HS-27A (cell line): ENCODE data around the gene SIPA1.
"Not testable (repeated sequence)": the region's sequence is repeated elsewhere in the genome, so short reads cannot be mapped to it uniquely, and the experiment has no call there.

Experiments
- DNase-seq: peaks from one replicate; pipeline ENCODE4 v3.0.0-alpha.2; 2012; ENCODE audit warnings: low read depth, missing footprints

The SIPA1 gene

DNA sequence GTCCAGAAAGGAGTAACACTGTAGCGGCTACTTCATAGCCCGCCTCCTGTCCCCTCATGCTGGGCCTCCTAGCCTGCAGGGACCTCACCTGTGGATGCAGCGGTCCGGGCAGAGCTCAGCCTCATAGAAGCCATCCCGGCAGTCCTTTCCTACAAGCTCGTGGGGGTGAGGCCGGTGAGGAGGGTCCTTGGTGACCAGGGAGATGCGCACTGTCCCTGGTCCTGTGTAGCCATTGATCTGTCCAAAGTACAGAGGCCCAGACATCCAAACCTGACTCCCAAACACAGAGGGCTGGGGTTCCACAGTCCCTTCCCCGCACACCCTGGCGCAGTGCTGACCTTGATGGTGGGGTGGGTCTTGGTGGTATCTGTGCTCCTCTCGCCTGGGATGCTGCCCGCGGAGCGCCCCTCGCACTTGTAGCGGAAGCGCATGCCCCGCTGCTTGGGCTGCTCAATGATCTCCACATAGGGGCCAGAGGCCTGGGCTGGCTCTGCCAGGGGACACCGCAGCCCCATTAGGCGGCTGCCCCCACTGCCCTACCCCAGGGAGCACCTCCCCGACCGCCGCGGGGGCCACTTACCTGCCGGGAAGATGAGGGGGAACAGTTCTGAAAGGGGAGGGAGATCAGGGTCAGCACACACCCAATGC is 23.8 kb downstream of the SIPA1 start:
- DNase-seq: no peak

DNA sequence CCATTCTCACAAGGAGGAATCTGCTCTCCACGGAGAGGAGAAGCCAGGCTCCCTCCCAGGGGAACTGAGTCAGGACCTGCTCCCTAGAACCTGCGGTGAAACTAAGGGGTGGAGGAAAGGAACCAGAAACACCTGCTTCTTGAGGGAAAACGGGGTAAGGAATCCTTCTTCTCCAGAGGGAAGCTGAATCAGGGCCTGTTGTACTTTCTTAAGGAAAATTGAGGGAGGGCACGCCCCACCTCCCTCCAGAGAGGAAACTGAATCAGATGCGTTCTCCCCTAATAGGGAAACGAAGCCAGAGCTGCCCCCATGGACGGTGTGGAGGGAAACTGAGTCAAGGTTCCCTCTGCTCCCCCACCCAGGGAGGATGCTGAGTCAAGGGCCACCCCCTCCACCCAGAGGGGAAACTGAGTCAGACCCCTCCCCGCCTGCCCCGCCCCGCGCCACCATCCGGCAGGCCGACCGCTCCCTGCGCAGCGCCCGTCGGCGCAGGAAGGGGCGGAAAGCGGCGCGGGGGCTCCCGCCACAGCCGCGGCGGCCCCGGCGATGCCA is 24.4 kb downstream of the SIPA1 start:
- DNase-seq: no peak

DNA sequence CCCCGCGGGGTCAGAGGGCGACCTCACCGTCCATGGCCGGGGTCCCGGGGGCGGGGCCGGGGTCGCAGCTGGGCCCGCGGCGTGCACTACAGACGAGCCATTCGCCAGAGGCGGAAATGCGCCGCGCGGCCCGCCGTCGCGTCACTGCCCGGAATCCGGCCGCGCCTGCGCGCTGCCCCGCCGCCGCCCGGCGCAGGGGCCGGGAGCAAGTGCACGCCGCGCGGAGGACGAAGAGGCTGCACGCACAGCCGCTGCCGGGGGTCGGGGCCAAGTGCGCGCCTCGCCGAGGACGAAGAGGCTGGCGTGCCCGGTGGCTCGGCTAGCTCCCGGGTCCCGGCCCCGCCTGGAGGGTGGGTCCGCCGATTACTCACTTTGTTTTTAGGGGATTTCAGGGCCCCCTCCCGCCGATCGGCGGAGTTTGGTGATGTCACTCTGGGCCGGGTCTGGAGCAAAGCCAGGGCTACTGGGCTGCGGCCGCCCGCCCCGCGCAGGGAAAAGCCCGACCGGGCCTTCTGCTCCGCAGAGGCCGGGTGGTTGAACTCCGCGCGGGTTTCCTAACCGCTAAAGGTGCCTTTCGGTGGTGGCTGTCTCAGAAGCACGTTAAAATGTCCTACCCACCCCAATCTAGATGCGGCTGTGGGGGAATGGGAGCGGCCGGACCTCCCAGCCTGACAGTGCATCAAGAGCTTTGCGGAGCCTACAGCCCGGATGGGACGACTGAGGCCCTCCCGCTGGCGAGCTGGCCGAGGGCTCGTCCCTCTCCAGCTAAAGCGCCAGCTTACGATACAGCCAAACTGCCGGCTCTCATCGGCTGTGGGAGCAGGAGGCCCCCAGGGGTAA is 25.1 kb downstream of the SIPA1 start, which contains the start of gene RELA:
Gene RELA, minus strand, starts transcription at position 118 of the 840 bp plus-strand sequence. Its CDS starts 84 bp downstream, at position 34.
- peak; percentile 81 for DNase-seq

DNA sequence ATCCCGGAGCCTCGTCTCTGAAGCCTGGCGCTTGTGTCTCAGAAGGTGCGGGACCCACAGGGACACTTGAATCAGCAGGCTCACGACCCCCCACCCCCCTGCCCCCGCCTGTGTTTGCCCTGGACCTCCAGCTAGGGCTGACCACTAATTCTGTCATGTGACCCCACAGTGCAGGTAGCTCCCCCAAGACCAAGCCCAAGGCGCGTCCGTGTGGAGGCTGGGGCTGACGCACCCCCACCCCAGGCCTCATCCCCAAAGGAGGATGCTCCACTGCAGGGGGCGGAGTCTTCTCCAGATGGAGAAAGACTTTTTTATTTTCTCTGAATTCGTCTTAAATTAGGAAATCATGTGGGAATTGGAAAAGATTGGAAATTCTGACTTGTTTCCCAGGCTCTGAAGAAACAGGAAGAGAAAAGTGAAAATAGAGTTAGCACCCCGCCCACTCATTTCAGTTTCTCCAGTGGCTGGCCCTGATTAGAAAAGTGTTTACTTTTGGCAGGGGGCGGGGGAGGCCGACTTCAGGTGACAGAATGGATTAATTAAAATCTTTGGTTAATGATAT is 25.8 kb downstream of the SIPA1 start:
- no peak for DNase-seq

DNA sequence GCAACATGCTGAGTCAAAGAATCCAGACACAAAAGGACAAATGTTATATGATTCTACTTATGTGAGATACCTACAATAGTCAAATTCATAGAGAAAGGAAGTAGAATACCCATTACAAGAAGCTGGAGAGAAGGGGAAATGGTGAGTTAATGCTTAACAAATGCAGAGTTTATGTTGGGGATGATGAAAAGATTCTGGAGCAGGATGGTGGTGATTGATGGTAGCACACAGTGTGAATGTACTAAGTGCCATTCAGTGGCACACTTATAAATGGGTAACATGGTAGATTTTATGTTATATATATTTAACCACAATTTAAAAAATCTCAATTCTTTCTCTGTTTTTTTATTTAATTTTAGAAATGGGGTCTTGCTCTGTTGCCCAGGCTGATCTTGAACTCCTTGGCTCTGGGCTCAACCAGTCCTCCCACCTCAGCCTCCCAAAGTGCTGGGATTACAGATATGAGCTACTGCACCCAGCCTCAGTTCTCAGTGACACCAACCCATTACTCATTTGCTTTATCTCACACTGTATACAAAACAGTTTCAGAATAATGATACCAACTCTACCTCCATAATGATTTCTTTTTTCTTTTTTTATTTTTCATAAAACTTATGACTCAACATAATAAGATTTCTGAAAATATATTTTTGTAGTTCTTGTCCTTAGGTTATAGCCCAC is 34.4 kb downstream of the SIPA1 start:
- DNase-seq: no peak

DNA sequence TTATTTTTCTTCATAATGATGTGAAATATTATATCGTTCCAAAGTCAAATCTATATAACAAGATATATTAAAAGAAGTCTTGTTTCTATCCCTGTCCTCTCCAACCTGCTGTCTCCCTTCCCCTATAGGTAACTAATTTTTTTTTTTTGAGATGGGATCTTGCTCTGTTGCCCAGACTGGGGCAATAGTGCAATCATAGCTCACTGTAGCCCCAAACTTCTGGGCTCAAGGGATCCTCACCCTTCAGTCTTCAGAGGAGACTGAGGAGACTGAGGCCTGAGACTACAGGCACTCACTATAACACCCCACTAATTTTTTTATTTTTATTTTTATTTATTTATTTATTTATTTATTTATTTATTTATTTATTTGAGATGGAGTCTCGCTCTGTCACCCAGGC is 35.1 kb downstream of the SIPA1 start:
- DNase-seq: no peak

DNA sequence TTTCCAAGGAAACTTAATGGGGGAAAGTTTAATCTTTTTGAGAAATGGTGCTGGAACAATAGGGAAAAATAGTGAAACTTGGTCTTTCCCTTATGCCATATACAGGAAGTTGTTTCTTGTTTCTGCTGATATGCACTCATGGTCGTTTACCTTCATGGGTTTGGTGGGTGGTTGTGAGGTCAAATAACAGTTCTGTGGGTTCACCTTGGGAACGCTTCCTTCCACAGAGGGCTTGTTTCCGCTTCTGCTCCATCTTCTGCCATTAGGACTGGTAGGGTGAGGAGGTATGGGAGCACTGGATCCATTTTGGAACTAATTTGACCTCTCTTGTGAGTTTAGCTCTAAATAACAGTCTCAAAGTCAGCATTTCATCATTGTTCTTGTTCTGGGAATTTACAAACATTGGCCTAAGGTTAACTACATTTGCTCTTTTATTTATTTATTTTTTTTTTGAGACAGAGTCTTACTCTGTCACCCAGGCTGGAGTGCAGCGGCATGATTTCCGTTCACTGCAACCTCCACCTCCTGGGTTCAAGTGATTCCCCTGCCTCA is 42.4 kb downstream of the SIPA1 start:
- no peak for DNase-seq

DNA sequence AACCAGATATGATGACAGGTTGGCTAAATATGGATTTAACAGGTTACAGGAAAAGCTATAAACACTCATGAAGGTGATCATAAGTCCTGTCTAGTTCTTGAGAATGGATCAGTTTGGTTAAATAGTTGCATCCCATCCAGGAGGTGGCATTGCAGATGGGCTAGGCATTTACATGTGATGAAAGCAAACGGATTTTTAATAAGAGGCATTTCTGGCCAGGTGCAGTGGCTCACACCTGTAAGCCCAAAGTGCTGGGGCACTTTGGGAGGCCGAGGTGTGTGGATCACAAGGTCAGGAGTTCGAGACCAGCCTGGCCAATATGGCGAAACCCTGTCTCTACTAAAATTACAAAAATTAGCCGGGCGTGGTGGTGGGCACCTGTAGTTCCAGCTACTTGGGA is 45.6 kb downstream of the SIPA1 start:
- DNase-seq: not testable (repeated sequence)

DNA sequence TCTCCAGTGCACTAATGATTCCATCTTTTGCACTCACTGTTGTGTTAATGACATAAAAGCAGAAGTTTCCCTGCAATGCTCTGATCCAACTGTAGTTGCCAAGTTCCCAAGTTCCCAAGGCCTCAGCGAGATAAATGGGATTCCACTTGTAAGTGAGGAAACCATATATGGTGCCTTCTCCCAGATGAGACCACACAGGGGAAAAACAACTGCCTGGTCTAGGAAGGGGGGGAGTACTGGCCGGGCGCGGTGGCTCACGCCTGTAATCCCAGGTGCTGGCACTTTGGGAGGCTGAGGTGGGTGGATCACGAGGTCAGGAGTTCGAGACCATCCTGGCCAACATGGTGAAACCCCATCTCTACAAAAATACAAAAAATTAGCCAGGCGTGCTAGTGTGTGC is 48.1 kb downstream of the SIPA1 start:
- no peak for DNase-seq

DNA sequence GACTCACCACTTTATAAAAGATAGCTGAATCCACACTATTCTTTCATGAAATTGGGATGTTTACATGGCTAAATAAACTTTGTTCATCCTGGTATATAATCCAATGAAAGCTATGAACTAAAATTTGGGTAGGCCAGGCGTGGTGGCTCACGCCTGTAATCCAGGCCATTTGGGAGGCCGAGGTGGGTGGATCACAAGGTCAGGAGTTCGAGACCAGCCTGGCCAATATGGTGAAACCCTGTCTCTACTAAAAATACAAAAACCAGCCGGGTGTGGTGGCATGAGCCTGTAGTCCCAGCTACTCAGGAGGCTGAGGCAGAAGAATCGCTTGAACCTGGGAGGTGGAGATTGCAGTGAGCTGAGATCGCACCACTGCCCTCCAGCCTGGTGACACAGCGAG is 53.9 kb downstream of the SIPA1 start:
- not testable (repeated sequence) for DNase-seq

DNA sequence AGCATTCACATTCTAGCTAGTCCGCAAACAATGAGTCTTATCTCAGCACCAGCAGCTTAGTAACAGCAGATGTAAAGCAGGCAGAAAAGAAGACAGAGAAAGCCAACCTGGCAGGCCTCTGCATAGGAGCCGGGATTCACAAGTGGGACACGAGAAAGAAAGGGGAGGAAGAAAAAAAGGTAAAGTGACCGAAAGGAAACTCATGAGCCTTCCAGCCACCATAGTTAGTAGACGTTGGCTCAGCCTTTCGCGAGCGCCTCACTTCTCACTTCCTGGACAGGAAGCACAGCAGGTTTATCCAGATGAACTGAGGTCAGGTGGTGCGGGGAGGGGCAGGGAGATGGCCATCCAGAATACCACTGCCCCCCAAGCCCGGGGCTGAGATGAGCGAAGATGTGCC is 54.5 kb downstream of the SIPA1 start:
- DNase-seq: no peak

DNA sequence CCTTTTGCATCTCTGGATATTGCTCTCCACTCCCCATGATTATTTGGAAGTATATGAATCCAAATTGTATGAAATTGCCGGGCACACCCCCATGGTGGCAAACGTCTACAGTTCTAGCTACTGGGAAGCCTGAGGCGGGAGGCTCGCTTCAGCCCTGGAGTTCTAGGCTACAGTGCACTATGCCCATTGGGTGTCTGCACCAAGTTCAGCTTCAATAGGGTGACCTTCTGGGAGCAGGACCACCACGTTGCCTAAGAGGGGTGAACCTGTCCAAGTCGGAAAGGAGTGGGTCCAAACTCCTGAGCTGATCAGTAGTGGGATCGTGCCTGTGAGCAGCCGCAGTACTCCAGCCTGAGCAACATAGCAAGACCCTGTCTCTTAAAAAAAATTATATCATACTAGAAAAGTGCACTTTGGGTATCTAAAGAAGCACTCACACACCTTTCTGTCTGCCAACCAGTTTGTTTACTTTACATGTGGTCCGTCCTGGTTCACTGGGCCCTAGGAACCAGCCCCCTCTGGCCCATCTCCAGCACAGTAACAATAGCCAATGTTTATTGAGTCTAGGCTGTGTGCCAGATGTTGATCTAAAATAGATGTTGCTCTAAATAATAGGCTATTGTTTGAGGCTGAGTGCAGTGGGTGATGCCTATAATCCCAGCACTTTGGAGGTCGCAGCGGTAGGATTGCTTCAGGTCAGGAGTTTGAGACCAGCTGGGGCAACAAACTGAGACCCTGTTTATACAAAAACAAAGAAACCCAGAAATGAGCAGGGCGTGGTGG is 57.7 kb downstream of the SIPA1 start:
- no peak for DNase-seq

DNA sequence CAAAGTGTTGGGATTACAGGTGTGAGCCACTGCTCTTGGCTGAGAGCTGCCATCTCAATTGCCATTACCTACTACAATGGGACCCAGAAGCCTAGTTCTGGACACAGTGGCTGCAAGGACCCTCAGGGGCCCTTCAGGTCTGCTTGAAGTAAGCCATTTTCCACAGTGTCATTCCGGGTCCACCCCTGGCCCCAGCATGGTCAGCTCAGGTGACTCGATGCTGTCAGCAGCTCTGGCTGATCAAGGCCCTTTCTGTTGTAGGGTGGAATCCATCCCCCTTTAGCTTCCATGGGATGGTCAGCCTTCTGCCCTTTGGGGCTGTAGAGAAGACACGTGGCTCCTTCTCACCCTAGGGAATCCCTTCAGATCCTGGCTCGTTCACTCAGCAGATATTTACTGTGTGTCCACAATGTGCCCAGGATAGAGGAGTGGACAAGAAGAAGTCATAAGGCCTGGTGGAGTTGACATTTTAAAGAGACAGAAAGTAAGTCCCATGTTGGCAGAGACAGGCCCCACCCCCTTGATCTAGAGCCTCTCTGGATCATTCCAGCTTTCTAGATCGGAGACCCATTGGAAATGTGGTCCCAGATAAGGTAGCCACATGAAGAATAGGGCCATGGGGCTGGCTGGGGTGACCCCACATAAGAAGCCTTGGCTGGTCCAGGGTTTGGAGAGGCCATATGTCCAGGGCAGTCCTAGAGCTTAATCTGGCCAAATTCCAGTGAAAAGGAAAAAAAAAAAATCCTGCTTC is 59.1 kb downstream of the SIPA1 start:
- DNase-seq: no peak

DNA sequence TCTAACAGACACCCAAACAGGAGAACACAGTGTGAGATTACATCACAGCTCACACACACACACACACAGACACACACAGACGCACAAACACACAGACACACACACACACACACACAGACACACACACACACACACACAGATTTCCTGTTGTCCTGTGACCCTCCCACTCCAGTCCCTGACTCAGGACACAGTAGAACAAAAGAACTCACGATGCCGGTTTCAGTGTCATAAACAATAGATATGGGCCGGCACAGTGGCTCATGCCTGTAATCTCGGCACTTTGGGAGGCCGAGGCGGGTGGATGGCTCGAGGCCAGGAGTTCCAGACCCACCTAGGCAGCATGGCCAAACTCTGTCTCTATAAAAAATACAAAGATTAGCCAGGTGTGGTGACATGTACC is 60.3 kb downstream of the SIPA1 start:
- DNase-seq: no peak

DNA sequence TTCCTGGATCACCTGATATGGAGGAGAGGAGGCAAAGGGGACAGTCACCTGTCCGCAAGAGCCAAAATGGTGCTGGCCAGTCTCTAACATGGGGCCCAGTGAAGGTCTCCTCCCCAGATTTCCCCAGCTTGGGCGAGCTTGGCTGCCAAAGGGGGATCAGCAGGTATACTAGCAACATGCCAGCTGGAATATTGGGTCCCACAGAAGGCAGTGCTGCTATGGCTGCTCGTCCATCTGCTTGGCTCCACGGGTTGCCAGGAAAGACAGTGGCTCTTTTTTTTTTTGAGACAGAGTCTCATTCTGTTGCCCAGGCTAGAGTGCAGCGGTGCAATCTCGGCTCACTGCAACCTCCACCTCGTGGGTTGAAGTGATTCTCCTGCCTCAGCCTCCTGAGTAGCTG is 61.4 kb downstream of the SIPA1 start:
- no peak for DNase-seq

DNA sequence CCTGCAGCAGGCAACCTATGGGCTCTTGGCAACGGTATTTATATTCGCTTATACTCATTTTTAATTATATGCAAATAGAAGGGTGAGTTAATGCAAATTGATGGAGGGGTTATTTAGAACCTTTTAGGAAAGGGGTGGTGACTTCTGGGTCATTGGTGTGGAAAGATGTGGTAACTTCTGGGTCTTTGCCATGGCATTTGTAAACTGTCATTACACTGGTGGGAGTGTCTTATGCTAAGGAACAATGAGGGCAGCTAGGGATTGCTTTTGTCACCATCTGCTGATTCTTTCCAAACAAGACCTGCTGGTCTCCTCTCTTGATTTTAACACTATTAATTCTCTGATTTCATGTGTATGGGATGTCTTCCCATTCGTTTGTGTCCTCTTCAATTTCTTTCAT is 62.5 kb downstream of the SIPA1 start:
- no peak for DNase-seq
